NOMO-1 treated with dmso at 0.1 percent for 144 hours (cell line): ENCODE results near the gene BCORL1.

Source experiments
- DNase-seq: peaks from one replicate; lab custom pipeline; 2025; ENCODE audit not compliant: unreplicated experiment; lab: John Stamatoyannopoulos, UW

The BCORL1 gene

GRCh38 chrX:130013661-130014060 is 31.2 kb downstream of the BCORL1 start:
- no peak for DNase-seq

- DNase-seq = no peak
Measured at GRCh38 chrX:130014356-130014755, 31.9 kb downstream of the BCORL1 start.

GRCh38 chrX:130014770-130015169 is 32.3 kb downstream of the BCORL1 start:
- DNase-seq = no peak

- no peak for DNase-seq
Measured at GRCh38 chrX:130015181-130015580, 32.7 kb downstream of the BCORL1 start.

- DNase-seq = no peak
Measured at GRCh38 chrX:130018143-130018542, 35.7 kb downstream of the BCORL1 start.

GRCh38 chrX:130020661-130021324 is 38.4 kb downstream of the BCORL1 start:
- DNase-seq = no peak

- DNase-seq = peak; percentile 87
Measured at GRCh38 chrX:130024127-130024526, 41.7 kb downstream of the BCORL1 start.

- DNase-seq = no peak
Measured at GRCh38 chrX:130025256-130025655, 42.8 kb downstream of the BCORL1 start.

GRCh38 chrX:130027569-130027968 is 45.1 kb downstream of the BCORL1 start:
- DNase-seq = no peak

- no peak for DNase-seq
Measured at GRCh38 chrX:130028196-130028595, 45.8 kb downstream of the BCORL1 start.

GRCh38 chrX:130030826-130031225 is 48.4 kb downstream of the BCORL1 start:
- DNase-seq = no peak

- DNase-seq = no peak
Measured at GRCh38 chrX:130032552-130032951, 50.1 kb downstream of the BCORL1 start.

GRCh38 chrX:130034178-130034577 is 51.7 kb downstream of the BCORL1 start:
- no peak for DNase-seq

GRCh38 chrX:130039847-130040246 is 57.4 kb downstream of the BCORL1 start:
- no peak for DNase-seq

- no peak for DNase-seq
Measured at GRCh38 chrX:130047416-130047815, 65.0 kb downstream of the BCORL1 start.

GRCh38 chrX:130048686-130049222 is 66.3 kb downstream of the BCORL1 start:
- no peak for DNase-seq

- DNase-seq = no peak
Measured at GRCh38 chrX:130049821-130050220, 67.4 kb downstream of the BCORL1 start.

- no peak for DNase-seq
Measured at GRCh38 chrX:130051176-130051845, 68.9 kb downstream of the BCORL1 start.

- DNase-seq = no peak
Measured at GRCh38 chrX:130053236-130053635, 70.8 kb downstream of the BCORL1 start.

GRCh38 chrX:130055103-130055502 is 72.7 kb downstream of the BCORL1 start:
- DNase-seq = no peak

- DNase-seq = no peak
Measured at GRCh38 chrX:130055899-130056298, 73.5 kb downstream of the BCORL1 start.

GRCh38 chrX:130057209-130057608 is 74.8 kb downstream of the BCORL1 start:
- DNase-seq = no peak

- no peak for DNase-seq
Measured at GRCh38 chrX:130058652-130059051, 76.2 kb downstream of the BCORL1 start.
